ENCODE data around the gene PBX1. TPM values are rescaled to one million over a fixed set of nuclear protein-coding genes. Genes with fewer than 3 reads are reported as not detected.

Gene PBX1
- total and polyA plus RNA-seq, 4 donors: 2.2 to 17.3 (median 5.1) TPM

DNA sequence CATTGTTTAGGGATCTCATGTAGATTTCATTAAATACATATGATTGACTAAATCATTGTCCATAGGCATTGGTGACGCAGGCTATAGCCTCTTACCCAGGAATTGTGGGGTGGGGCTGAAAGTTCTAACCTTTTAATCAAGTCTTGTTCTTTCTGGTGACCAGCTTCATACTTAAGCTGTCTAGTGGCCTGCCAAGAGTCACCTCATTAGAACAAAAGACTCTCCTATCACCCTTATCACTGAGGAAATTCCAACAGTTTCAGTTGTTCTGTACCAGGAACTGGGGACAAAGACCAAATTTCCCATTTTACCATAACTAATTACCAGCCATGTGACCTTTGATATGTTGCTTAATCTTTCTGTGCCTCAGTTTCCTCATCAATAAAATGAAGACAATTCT is 298.5 kb downstream of the PBX1 start:
- WGBS: 95% methylated on average over 1 of the region's 1 CpG

DNA sequence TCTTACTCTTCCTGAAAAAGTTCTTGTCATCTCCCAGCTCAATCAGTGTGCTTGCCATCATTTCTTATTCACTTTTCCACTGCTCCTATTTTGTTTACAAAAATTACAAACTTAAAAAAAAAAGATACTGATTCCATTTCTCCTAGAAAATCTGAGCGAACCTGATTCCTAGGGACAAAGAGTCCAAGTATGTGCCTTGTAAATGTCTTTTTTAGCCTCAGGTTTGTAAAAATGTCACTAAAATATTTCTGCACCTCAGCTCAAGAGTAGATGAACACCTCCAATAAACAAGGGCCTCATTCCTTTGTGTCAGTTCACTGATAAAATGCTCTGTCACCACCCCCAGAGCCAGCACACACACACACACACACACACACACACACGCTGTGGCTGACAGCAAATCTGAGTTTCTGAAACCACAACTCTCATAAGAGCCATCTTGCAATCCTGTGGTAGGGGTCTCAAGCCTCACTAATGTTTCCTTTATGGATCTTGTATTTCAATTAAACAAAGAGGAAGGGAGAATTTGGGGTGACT is 299.2 kb downstream of the PBX1 start:
- H3K36me3 ChIP-seq (ENCODE audit: control insufficient read depth in 4 of 4, insufficient read depth in 3 of 4, low read depth in 1 of 4, low read length in 3 of 4): no peaks in the 10 kb centered on the region
- no peak for DNase-seq (ENCODE audit: low spot score)
- no peaks in the 10 kb centered on the region for H3K4me1 ChIP-seq (ENCODE audit: control insufficient read depth in 4 of 4, insufficient read depth in 4 of 4, low read length in 3 of 4)
- no peak overlapping the region for H3K27ac ChIP-seq (ENCODE audit: low read depth in 1 of 2, low read length in 2 of 2)
- TF ChIP-seq, protein P1, sequence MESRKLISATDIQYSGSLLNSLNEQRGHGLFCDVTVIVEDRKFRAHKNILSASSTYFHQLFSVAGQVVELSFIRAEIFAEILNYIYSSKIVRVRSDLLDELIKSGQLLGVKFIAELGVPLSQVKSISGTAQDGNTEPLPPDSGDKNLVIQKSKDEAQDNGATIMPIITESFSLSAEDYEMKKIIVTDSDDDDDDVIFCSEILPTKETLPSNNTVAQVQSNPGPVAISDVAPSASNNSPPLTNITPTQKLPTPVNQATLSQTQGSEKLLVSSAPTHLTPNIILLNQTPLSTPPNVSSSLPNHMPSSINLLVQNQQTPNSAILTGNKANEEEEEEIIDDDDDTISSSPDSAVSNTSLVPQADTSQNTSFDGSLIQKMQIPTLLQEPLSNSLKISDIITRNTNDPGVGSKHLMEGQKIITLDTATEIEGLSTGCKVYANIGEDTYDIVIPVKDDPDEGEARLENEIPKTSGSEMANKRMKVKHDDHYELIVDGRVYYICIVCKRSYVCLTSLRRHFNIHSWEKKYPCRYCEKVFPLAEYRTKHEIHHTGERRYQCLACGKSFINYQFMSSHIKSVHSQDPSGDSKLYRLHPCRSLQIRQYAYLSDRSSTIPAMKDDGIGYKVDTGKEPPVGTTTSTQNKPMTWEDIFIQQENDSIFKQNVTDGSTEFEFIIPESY (IDR thresholded peaks at IDR 0.05): no peak
- TF ChIP-seq FOXA1 (IDR thresholded peaks at IDR 0.05): no peak
- TF ChIP-seq RAD21 (IDR thresholded peaks at IDR 0.05): no peak
- TF ChIP-seq HNF4A (conservative IDR thresholded peaks at IDR 0.05): no peak
- TF ChIP-seq HNF4G (IDR thresholded peaks at IDR 0.05): no peak
- no peak for TF ChIP-seq YY1 (IDR thresholded peaks at IDR 0.05)
- TF ChIP-seq TAF1 (conservative IDR thresholded peaks at IDR 0.05): no peak
- TF ChIP-seq NR2F2 (IDR thresholded peaks at IDR 0.05): no peak
- TF ChIP-seq, protein P2, sequence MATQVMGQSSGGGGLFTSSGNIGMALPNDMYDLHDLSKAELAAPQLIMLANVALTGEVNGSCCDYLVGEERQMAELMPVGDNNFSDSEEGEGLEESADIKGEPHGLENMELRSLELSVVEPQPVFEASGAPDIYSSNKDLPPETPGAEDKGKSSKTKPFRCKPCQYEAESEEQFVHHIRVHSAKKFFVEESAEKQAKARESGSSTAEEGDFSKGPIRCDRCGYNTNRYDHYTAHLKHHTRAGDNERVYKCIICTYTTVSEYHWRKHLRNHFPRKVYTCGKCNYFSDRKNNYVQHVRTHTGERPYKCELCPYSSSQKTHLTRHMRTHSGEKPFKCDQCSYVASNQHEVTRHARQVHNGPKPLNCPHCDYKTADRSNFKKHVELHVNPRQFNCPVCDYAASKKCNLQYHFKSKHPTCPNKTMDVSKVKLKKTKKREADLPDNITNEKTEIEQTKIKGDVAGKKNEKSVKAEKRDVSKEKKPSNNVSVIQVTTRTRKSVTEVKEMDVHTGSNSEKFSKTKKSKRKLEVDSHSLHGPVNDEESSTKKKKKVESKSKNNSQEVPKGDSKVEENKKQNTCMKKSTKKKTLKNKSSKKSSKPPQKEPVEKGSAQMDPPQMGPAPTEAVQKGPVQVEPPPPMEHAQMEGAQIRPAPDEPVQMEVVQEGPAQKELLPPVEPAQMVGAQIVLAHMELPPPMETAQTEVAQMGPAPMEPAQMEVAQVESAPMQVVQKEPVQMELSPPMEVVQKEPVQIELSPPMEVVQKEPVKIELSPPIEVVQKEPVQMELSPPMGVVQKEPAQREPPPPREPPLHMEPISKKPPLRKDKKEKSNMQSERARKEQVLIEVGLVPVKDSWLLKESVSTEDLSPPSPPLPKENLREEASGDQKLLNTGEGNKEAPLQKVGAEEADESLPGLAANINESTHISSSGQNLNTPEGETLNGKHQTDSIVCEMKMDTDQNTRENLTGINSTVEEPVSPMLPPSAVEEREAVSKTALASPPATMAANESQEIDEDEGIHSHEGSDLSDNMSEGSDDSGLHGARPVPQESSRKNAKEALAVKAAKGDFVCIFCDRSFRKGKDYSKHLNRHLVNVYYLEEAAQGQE (IDR thresholded peaks at IDR 0.05): no peak
- TF ChIP-seq FOXA2 (IDR thresholded peaks at IDR 0.05): no peak
- TF ChIP-seq JUND (IDR thresholded peaks at IDR 0.05): no peak
- TF ChIP-seq, protein P3, sequence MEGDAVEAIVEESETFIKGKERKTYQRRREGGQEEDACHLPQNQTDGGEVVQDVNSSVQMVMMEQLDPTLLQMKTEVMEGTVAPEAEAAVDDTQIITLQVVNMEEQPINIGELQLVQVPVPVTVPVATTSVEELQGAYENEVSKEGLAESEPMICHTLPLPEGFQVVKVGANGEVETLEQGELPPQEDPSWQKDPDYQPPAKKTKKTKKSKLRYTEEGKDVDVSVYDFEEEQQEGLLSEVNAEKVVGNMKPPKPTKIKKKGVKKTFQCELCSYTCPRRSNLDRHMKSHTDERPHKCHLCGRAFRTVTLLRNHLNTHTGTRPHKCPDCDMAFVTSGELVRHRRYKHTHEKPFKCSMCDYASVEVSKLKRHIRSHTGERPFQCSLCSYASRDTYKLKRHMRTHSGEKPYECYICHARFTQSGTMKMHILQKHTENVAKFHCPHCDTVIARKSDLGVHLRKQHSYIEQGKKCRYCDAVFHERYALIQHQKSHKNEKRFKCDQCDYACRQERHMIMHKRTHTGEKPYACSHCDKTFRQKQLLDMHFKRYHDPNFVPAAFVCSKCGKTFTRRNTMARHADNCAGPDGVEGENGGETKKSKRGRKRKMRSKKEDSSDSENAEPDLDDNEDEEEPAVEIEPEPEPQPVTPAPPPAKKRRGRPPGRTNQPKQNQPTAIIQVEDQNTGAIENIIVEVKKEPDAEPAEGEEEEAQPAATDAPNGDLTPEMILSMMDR (IDR thresholded peaks at IDR 0.05; ENCODE audit: low read depth, low read length, missing input control): no peak
- TF ChIP-seq, protein P4, sequence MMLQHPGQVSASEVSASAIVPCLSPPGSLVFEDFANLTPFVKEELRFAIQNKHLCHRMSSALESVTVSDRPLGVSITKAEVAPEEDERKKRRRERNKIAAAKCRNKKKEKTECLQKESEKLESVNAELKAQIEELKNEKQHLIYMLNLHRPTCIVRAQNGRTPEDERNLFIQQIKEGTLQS (IDR thresholded peaks at IDR 0.05): no peak
- TF ChIP-seq EGR1 (IDR thresholded peaks at IDR 0.05; ENCODE audit: low read depth in 2 of 2): no peak
- TF ChIP-seq, protein P5, sequence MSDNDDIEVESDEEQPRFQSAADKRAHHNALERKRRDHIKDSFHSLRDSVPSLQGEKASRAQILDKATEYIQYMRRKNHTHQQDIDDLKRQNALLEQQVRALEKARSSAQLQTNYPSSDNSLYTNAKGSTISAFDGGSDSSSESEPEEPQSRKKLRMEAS (IDR thresholded peaks at IDR 0.05): no peak
- no peak for TF ChIP-seq SP1 (IDR thresholded peaks at IDR 0.05)
- no peak for TF ChIP-seq RXRA (IDR thresholded peaks at IDR 0.05)
- 93% methylated on average over 2 of the region's 2 CpGs for WGBS
- no peaks in the 10 kb centered on the region for H3K9me3 ChIP-seq (ENCODE audit: control insufficient read depth in 4 of 4, low read length in 3 of 4)
- H3K27me3 ChIP-seq (ENCODE audit: control insufficient read depth in 4 of 4, insufficient read depth in 4 of 4, low read length in 3 of 4): no peaks in the 10 kb centered on the region
- no peak overlapping the region for H3K9ac ChIP-seq (ENCODE audit: low read depth in 1 of 2, low read length in 2 of 2)
- no peak overlapping the region for H3K4me3 ChIP-seq (ENCODE audit: low read depth in 1 of 3, low read length in 3 of 3)

More for the DNA sequence above, 298.5 kb downstream of the PBX1 start:
- Histone ChIP-seq H3K36me3 (ENCODE audit: control insufficient read depth in 4 of 4, insufficient read depth in 3 of 4, low read depth in 1 of 4, low read length in 3 of 4) (no peaks in the 10 kb centered on the region), H3K4me3 (ENCODE audit: low read depth in 1 of 3, low read length in 3 of 3) (no peak overlapping the region), H3K9ac (ENCODE audit: low read depth in 1 of 2, low read length in 2 of 2) (no peak overlapping the region), H3K27me3 (ENCODE audit: control insufficient read depth in 4 of 4, insufficient read depth in 4 of 4, low read length in 3 of 4) (no peaks in the 10 kb centered on the region), H3K9me3 (ENCODE audit: control insufficient read depth in 4 of 4, low read length in 3 of 4) (no peaks in the 10 kb centered on the region), H3K27ac (ENCODE audit: low read depth in 1 of 2, low read length in 2 of 2) (no peak overlapping the region), H3K4me1 (ENCODE audit: control insufficient read depth in 4 of 4, insufficient read depth in 4 of 4, low read length in 3 of 4) (no peaks in the 10 kb centered on the region)
- TF ChIP-seq NR2F2 (IDR thresholded peaks at IDR 0.05): peak; percentile 24
- TF ChIP-seq SP1 (IDR thresholded peaks at IDR 0.05): no peak
- DNase-seq (ENCODE audit: low spot score): no peak
